ENCODE data around the gene HIGD1B. TPM values are rescaled to one million over a fixed set of nuclear protein-coding genes. Genes with fewer than 3 reads are reported as not detected.

The HIGD1B gene
- total RNA-seq, 1 experiment from 2014 or later: not detected

DNA sequence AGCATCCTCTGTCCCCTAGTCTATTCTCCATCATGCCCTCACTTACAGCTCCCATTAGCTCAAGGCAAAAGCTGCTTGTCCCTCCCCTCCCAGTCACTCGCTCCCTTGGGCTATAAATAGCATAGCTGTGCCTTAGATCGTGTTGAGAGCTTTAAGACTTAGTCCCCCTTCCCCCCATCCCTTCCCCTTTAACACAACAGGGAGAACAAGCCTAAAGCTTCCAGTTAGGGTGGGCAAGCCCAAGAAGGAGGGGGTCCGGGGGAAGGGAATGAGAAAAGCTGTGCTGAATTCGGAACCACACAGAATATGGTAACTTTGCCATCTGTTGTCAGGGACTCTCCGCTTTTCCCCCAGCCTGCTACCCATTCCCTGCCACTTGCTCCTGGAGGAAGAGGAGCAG, 4.9 kb upstream of the HIGD1B start:
- Histone ChIP-seq H3K4me3 (replicated peaks in 1 of 2; ENCODE audit: low read depth in 1 of 2, low read length in 2 of 2) (no peak overlapping the region), H3K9ac (ENCODE audit: low read length) (no peak overlapping the region), H3K27me3 (ENCODE audit: insufficient read depth, low read length) (no peaks in the 10 kb centered on the region), H3K79me2 (ENCODE audit: insufficient read depth, low read length) (no peaks in the 10 kb centered on the region), H2AFZ (ENCODE audit: low read depth, low read length, poor library complexity, severe bottlenecking) (no peak overlapping the region), H3K4me2 (ENCODE audit: low read length) (peak overlapping the region; percentile 11; the same call in 1 of the 2 replicates), H3K4me1 (ENCODE audit: control insufficient read depth in 1 of 2, insufficient read depth in 2 of 2, low read length in 2 of 2) (peaks cover 7 to 10% of the 10 kb centered on the region in 2 experiments; a peak in 3 of 4 replicates), H3K9me2 (ENCODE audit: insufficient read depth) (no peaks in the 10 kb centered on the region), H4K20me1 (ENCODE audit: insufficient read depth) (no peaks in the 10 kb centered on the region), H3K27ac (ENCODE audit: low read depth, low read length) (no peak overlapping the region), H3K36me3 (ENCODE audit: control insufficient read depth in 1 of 2, insufficient read depth in 2 of 2, low read length in 2 of 2) (no peaks in the 10 kb centered on the region), H3K9me3 (ENCODE audit: control insufficient read depth in 1 of 2, insufficient read depth in 1 of 2, low read depth in 1 of 2, low read length in 2 of 2) (no peaks in the 10 kb centered on the region)
- TF ChIP-seq ZNF274 (IDR thresholded peaks at IDR 0.05; ENCODE audit: low read depth, low read length) (no peak), ZFX (IDR thresholded peaks at IDR 0.05) (no peak), YY1 (IDR thresholded peaks at IDR 0.05; ENCODE audit: extremely low read depth, insufficient replicate concordance, low read depth, low read length) (no peak), RAD21 (IDR thresholded peaks at IDR 0.05; ENCODE audit: low read depth) (no peak), TCF7L2 (IDR thresholded peaks at IDR 0.05; ENCODE audit: borderline replicate concordance, extremely low read depth, insufficient read depth, insufficient read length) (no peak), POLR2AphosphoS5 (IDR thresholded peaks at IDR 0.05; ENCODE audit: low read depth, low read length) (no peak), FOSL1 (IDR thresholded peaks at IDR 0.05; ENCODE audit: low read depth) (no peak), EZH2 (IDR thresholded peaks at IDR 0.05) (no peak), SIN3A (IDR thresholded peaks at IDR 0.05; ENCODE audit: low read depth) (no peak), EGR1 (IDR thresholded peaks at IDR 0.05; ENCODE audit: low read depth) (no peak), EZH2phosphoT487 (IDR thresholded peaks at IDR 0.05; ENCODE audit: borderline replicate concordance) (no peak), ELF1 (IDR thresholded peaks at IDR 0.05; ENCODE audit: borderline replicate concordance, low read depth) (no peak), CEBPB (IDR thresholded peaks at IDR 0.05; ENCODE audit: low read depth) (no peak)
- TF ChIP-seq, protein P1, sequence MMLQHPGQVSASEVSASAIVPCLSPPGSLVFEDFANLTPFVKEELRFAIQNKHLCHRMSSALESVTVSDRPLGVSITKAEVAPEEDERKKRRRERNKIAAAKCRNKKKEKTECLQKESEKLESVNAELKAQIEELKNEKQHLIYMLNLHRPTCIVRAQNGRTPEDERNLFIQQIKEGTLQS (IDR thresholded peaks at IDR 0.05): no peak
- TF ChIP-seq, protein P2, sequence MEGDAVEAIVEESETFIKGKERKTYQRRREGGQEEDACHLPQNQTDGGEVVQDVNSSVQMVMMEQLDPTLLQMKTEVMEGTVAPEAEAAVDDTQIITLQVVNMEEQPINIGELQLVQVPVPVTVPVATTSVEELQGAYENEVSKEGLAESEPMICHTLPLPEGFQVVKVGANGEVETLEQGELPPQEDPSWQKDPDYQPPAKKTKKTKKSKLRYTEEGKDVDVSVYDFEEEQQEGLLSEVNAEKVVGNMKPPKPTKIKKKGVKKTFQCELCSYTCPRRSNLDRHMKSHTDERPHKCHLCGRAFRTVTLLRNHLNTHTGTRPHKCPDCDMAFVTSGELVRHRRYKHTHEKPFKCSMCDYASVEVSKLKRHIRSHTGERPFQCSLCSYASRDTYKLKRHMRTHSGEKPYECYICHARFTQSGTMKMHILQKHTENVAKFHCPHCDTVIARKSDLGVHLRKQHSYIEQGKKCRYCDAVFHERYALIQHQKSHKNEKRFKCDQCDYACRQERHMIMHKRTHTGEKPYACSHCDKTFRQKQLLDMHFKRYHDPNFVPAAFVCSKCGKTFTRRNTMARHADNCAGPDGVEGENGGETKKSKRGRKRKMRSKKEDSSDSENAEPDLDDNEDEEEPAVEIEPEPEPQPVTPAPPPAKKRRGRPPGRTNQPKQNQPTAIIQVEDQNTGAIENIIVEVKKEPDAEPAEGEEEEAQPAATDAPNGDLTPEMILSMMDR (IDR thresholded peaks at IDR 0.05 in 2 of 3, conservative IDR thresholded peaks at IDR 0.05 in 1 of 3; ENCODE audit: borderline replicate concordance in 1 of 3, insufficient read depth in 1 of 3, low read depth in 2 of 3, low read length in 2 of 3): no peak
- TF ChIP-seq, protein P3, sequence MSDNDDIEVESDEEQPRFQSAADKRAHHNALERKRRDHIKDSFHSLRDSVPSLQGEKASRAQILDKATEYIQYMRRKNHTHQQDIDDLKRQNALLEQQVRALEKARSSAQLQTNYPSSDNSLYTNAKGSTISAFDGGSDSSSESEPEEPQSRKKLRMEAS (IDR thresholded peaks at IDR 0.05): no peak
- no TSS peak for BruUV-seq (replicated peaks)
- ChIA-PET POLR2A (no interaction called here), CTCF (interaction anchor here (1.2 kb wide), 1 partner anchor 64 kb away, joined by 5 read pairs; no protein-coding TSS in a partner anchor), RAD21 (ENCODE audit: low non-redundant PET in 1 of 2, low total read pairs in 2 of 2, uncharacterized antibody in 2 of 2, unreplicated experiment in 2 of 2) (no interaction called here)
- DNase-seq (ENCODE audit: low read depth, low spot score) (no peak), ATAC-seq (no peak)
- intact Hi-C loops (cut with micrococcal nuclease): no loop called here

All from HCT116 (cell line).